Measurements from ENCODE around the gene TM6SF1.
"Not testable (repeated sequence)": the region's sequence is repeated elsewhere in the genome, so short reads cannot be mapped to it uniquely, and the experiment has no call there.

The TM6SF1 gene

GRCh38 chr15:83090465-83090864, 17.0 kb upstream of the TM6SF1 start:
- H3K79me1 ChIP-seq (ENCODE audit: low read depth, low read length), result no peaks in the 10 kb centered on the region
- no peak overlapping the region for H2BK12ac ChIP-seq (ENCODE audit: low read length)
- no peak overlapping the region for H3K4me2 ChIP-seq (ENCODE audit: insufficient read depth, low read length, poor library complexity, severe bottlenecking)
- no peak overlapping the region for H2BK5ac ChIP-seq (ENCODE audit: low read length)
- peaks cover 0 to 1% of the 10 kb centered on the region in 2 donors for H3K4me1 ChIP-seq (ENCODE audit: control insufficient read depth in 2 of 2, insufficient read depth in 1 of 2, low read depth in 1 of 2, low read length in 2 of 2)
- no peak overlapping the region for H2BK120ac ChIP-seq (ENCODE audit: low read depth, low read length)
- H3K4ac ChIP-seq (ENCODE audit: low read length), result no peak overlapping the region
- H3K36me3 ChIP-seq (replicated peaks in 1 of 2; ENCODE audit: control insufficient read depth in 2 of 2, insufficient read depth in 2 of 2, low read length in 2 of 2), result no peaks in the 10 kb centered on the region
- no peaks in the 10 kb centered on the region for H3K27me3 ChIP-seq (ENCODE audit: control insufficient read depth in 3 of 3, insufficient read depth in 3 of 3, low read depth in 1 of 3, low read length in 3 of 3)
- H3K9ac ChIP-seq (ENCODE audit: low read depth, low read length, poor library complexity), result no peak overlapping the region
- H4K8ac ChIP-seq (ENCODE audit: low read depth, low read length), result no peak overlapping the region
- DNase-seq (ENCODE audit: low spot score), result no peak
- H2BK15ac ChIP-seq (ENCODE audit: low read length), result no peak overlapping the region
- no peak overlapping the region for H3K4me3 ChIP-seq (ENCODE audit: low read length in 2 of 2)
- no peak overlapping the region for H4K91ac ChIP-seq (ENCODE audit: low read depth, low read length, poor library complexity)
- WGBS, 2 donors (ENCODE audit: extremely low coverage in 2 of 2, insufficient read length in 2 of 2, insufficient replicate concordance in 1 of 2), result no CpG with 5 or more reads among the region's 4 CpGs
- no peak overlapping the region for H3K23ac ChIP-seq (ENCODE audit: low read depth, low read length, poor library complexity)
- no peak overlapping the region for H3K14ac ChIP-seq (ENCODE audit: low read length)
- H3K27ac ChIP-seq (replicated peaks; ENCODE audit: low read length), result peak overlapping the region; percentile 10
- H2AK5ac ChIP-seq (ENCODE audit: low read depth, low read length), result no peak overlapping the region
- no peaks in the 10 kb centered on the region for H3K9me3 ChIP-seq (replicated peaks in 1 of 2; ENCODE audit: control insufficient read depth in 2 of 2, insufficient read depth in 1 of 2, low read depth in 1 of 2, low read length in 2 of 2)
- H2AFZ ChIP-seq (ENCODE audit: low read length), result no peak overlapping the region
- no peak overlapping the region for H3K18ac ChIP-seq (ENCODE audit: low read length)

GRCh38 chr15:83091965-83092308, 15.5 kb upstream of the TM6SF1 start:
- H3K27ac ChIP-seq (replicated peaks; ENCODE audit: low read length); H2AK5ac ChIP-seq (ENCODE audit: low read depth, low read length); H3K27me3 ChIP-seq (ENCODE audit: control insufficient read depth in 3 of 3, insufficient read depth in 3 of 3, low read depth in 1 of 3, low read length in 3 of 3); H2BK15ac ChIP-seq (ENCODE audit: low read length); H3K79me1 ChIP-seq (ENCODE audit: low read depth, low read length); DNase-seq (ENCODE audit: low spot score); H3K4me1 ChIP-seq (ENCODE audit: control insufficient read depth in 2 of 2, insufficient read depth in 1 of 2, low read depth in 1 of 2, low read length in 2 of 2); H4K91ac ChIP-seq (ENCODE audit: low read depth, low read length, poor library complexity); H3K23ac ChIP-seq (ENCODE audit: low read depth, low read length, poor library complexity); H2BK12ac ChIP-seq (ENCODE audit: low read length); H3K14ac ChIP-seq (ENCODE audit: low read length); H3K18ac ChIP-seq (ENCODE audit: low read length); H2BK120ac ChIP-seq (ENCODE audit: low read depth, low read length); H2BK5ac ChIP-seq (ENCODE audit: low read length); H3K9me3 ChIP-seq (replicated peaks in 1 of 2; ENCODE audit: control insufficient read depth in 2 of 2, insufficient read depth in 1 of 2, low read depth in 1 of 2, low read length in 2 of 2); H3K36me3 ChIP-seq (replicated peaks in 1 of 2; ENCODE audit: control insufficient read depth in 2 of 2, insufficient read depth in 2 of 2, low read length in 2 of 2); H3K9ac ChIP-seq (ENCODE audit: low read depth, low read length, poor library complexity); H3K4me3 ChIP-seq (ENCODE audit: low read length in 2 of 2); H3K4me2 ChIP-seq (ENCODE audit: insufficient read depth, low read length, poor library complexity, severe bottlenecking); H2AFZ ChIP-seq (ENCODE audit: low read length); H4K8ac ChIP-seq (ENCODE audit: low read depth, low read length); H3K4ac ChIP-seq (ENCODE audit: low read length): not testable (repeated sequence)
- WGBS, 2 donors (ENCODE audit: extremely low coverage in 2 of 2, insufficient read length in 2 of 2, insufficient replicate concordance in 1 of 2), result no CpG with 5 or more reads among the region's 3 CpGs

GRCh38 chr15:83092309-83092976, 15.0 kb upstream of the TM6SF1 start:
- no peak overlapping the region for H3K4me2 ChIP-seq (ENCODE audit: insufficient read depth, low read length, poor library complexity, severe bottlenecking)
- no peak overlapping the region for H2AK5ac ChIP-seq (ENCODE audit: low read depth, low read length)
- no peak overlapping the region for H3K4ac ChIP-seq (ENCODE audit: low read length)
- peaks cover 0 to 1% of the 10 kb centered on the region in 2 donors for H3K4me1 ChIP-seq (ENCODE audit: control insufficient read depth in 2 of 2, insufficient read depth in 1 of 2, low read depth in 1 of 2, low read length in 2 of 2)
- no peak overlapping the region for H2BK5ac ChIP-seq (ENCODE audit: low read length)
- no peak for DNase-seq (ENCODE audit: low spot score)
- H2BK15ac ChIP-seq (ENCODE audit: low read length), result no peak overlapping the region
- H2AFZ ChIP-seq (ENCODE audit: low read length), result peak overlapping the region; percentile 28
- no peak overlapping the region for H4K91ac ChIP-seq (ENCODE audit: low read depth, low read length, poor library complexity)
- H3K9me3 ChIP-seq (replicated peaks in 1 of 2; ENCODE audit: control insufficient read depth in 2 of 2, insufficient read depth in 1 of 2, low read depth in 1 of 2, low read length in 2 of 2), result peaks cover 0 to 3% of the 10 kb centered on the region in 2 donors
- no peak overlapping the region for H3K27ac ChIP-seq (replicated peaks; ENCODE audit: low read length)
- H3K36me3 ChIP-seq (replicated peaks in 1 of 2; ENCODE audit: control insufficient read depth in 2 of 2, insufficient read depth in 2 of 2, low read length in 2 of 2), result no peaks in the 10 kb centered on the region
- H2BK120ac ChIP-seq (ENCODE audit: low read depth, low read length), result no peak overlapping the region
- H4K8ac ChIP-seq (ENCODE audit: low read depth, low read length), result no peak overlapping the region
- H3K9ac ChIP-seq (ENCODE audit: low read depth, low read length, poor library complexity), result no peak overlapping the region
- H3K79me1 ChIP-seq (ENCODE audit: low read depth, low read length), result no peaks in the 10 kb centered on the region
- no peak overlapping the region for H3K23ac ChIP-seq (ENCODE audit: low read depth, low read length, poor library complexity)
- H2BK12ac ChIP-seq (ENCODE audit: low read length), result no peak overlapping the region
- no peak overlapping the region for H3K14ac ChIP-seq (ENCODE audit: low read length)
- H3K27me3 ChIP-seq (ENCODE audit: control insufficient read depth in 3 of 3, insufficient read depth in 3 of 3, low read depth in 1 of 3, low read length in 3 of 3), result no peaks in the 10 kb centered on the region
- H3K4me3 ChIP-seq (ENCODE audit: low read length in 2 of 2), result no peak overlapping the region
- no peak overlapping the region for H3K18ac ChIP-seq (ENCODE audit: low read length)
- WGBS, 2 donors (ENCODE audit: extremely low coverage in 2 of 2, insufficient read length in 2 of 2, insufficient replicate concordance in 1 of 2), result no CpG with 5 or more reads among the region's 4 CpGs

- Histone ChIP-seq H3K9me3 (replicated peaks in 1 of 2; ENCODE audit: control insufficient read depth in 2 of 2, insufficient read depth in 1 of 2, low read depth in 1 of 2, low read length in 2 of 2) (peaks cover 0 to 3% of the 10 kb centered on the region in 2 donors), H3K79me1 (ENCODE audit: low read depth, low read length) (no peaks in the 10 kb centered on the region), H3K4me2 (ENCODE audit: insufficient read depth, low read length, poor library complexity, severe bottlenecking) (no peak overlapping the region), H2BK12ac (ENCODE audit: low read length) (no peak overlapping the region), H3K23ac (ENCODE audit: low read depth, low read length, poor library complexity) (no peak overlapping the region), H3K4ac (ENCODE audit: low read length) (no peak overlapping the region), H2AK5ac (ENCODE audit: low read depth, low read length) (no peak overlapping the region), H3K4me1 (ENCODE audit: control insufficient read depth in 2 of 2, insufficient read depth in 1 of 2, low read depth in 1 of 2, low read length in 2 of 2) (peaks cover 1 to 5% of the 10 kb centered on the region in 2 donors), H4K8ac (ENCODE audit: low read depth, low read length) (no peak overlapping the region), H3K27ac (replicated peaks; ENCODE audit: low read length) (no peak overlapping the region), H2AFZ (ENCODE audit: low read length) (peak overlapping the region; percentile 83), H2BK15ac (ENCODE audit: low read length) (no peak overlapping the region), H3K14ac (ENCODE audit: low read length) (no peak overlapping the region), H4K91ac (ENCODE audit: low read depth, low read length, poor library complexity) (no peak overlapping the region), H3K9ac (ENCODE audit: low read depth, low read length, poor library complexity) (no peak overlapping the region), H2BK5ac (ENCODE audit: low read length) (no peak overlapping the region), H2BK120ac (ENCODE audit: low read depth, low read length) (no peak overlapping the region), H3K4me3 (ENCODE audit: low read length in 2 of 2) (no peak overlapping the region), H3K27me3 (ENCODE audit: control insufficient read depth in 3 of 3, insufficient read depth in 3 of 3, low read depth in 1 of 3, low read length in 3 of 3) (no peaks in the 10 kb centered on the region), H3K36me3 (replicated peaks in 1 of 2; ENCODE audit: control insufficient read depth in 2 of 2, insufficient read depth in 2 of 2, low read length in 2 of 2) (no peaks in the 10 kb centered on the region), H3K18ac (ENCODE audit: low read length) (no peak overlapping the region)
- WGBS, 2 donors (ENCODE audit: extremely low coverage in 2 of 2, insufficient read length in 2 of 2, insufficient replicate concordance in 1 of 2), result no CpG with 5 or more reads among the region's 5 CpGs
- no peak for DNase-seq (ENCODE audit: low spot score)
Measured at GRCh38 chr15:83094583-83094982, 12.9 kb upstream of the TM6SF1 start.
